ENCODE data around the gene GALM. TPM values are rescaled to one million over a fixed set of nuclear protein-coding genes. Genes with fewer than 3 reads are reported as not detected.

Gene GALM
- total RNA-seq, 3 donors from 2014 or later, result 27.0 to 62.7 (median 58.0) TPM

- no peak for TF ChIP-seq CTCF (IDR thresholded peaks at IDR 0.05)
- no peak for DNase-seq
- H3K4me1 ChIP-seq (ENCODE audit: low read depth), result peaks cover 3% of the 10 kb centered on the region
- no peaks in the 10 kb centered on the region for H3K36me3 ChIP-seq (ENCODE audit: low read depth)
- no peak for ATAC-seq
- no peak overlapping the region for H3K4me3 ChIP-seq
- H3K9me3 ChIP-seq, result no peaks in the 10 kb centered on the region
- intact Hi-C loops (cut with DNase I, micrococcal nuclease), result no loop called here
Observed at GRCh38 chr2:38668092-38668491, 2.2 kb downstream of the GALM start.

GRCh38 chr2:38668779-38669479, 3.0 kb downstream of the GALM start:
- Histone ChIP-seq H3K4me1 (ENCODE audit: low read depth) (peaks cover 3% of the 10 kb centered on the region), H3K4me3 (no peak overlapping the region), H3K36me3 (ENCODE audit: low read depth) (no peaks in the 10 kb centered on the region), H3K9me3 (no peaks in the 10 kb centered on the region)
- no peak for TF ChIP-seq CTCF (IDR thresholded peaks at IDR 0.05)
- intact Hi-C loops (cut with DNase I, micrococcal nuclease), result no loop called here
- no peak for DNase-seq
- ATAC-seq, result no peak

GRCh38 chr2:38671303-38671702, 5.4 kb downstream of the GALM start:
- ATAC-seq (no peak), DNase-seq (no peak)
- Histone ChIP-seq H3K9me3 (no peaks in the 10 kb centered on the region), H3K36me3 (ENCODE audit: low read depth) (no peaks in the 10 kb centered on the region), H3K4me3 (no peak overlapping the region), H3K4me1 (ENCODE audit: low read depth) (peaks cover 3% of the 10 kb centered on the region)
- intact Hi-C loops (cut with DNase I, micrococcal nuclease), result no loop called here
- no peak for TF ChIP-seq CTCF (IDR thresholded peaks at IDR 0.05)

GRCh38 chr2:38671946-38672345, 6.0 kb downstream of the GALM start:
- no peaks in the 10 kb centered on the region for H3K9me3 ChIP-seq
- H3K4me1 ChIP-seq (ENCODE audit: low read depth), result peaks cover under 1% of the 10 kb centered on the region
- ATAC-seq, result no peak
- no peak for DNase-seq
- H3K4me3 ChIP-seq, result no peak overlapping the region
- no peaks in the 10 kb centered on the region for H3K36me3 ChIP-seq (ENCODE audit: low read depth)
- intact Hi-C loops (cut with DNase I, micrococcal nuclease), result no loop called here
- no peak for TF ChIP-seq CTCF (IDR thresholded peaks at IDR 0.05)

DNA sequence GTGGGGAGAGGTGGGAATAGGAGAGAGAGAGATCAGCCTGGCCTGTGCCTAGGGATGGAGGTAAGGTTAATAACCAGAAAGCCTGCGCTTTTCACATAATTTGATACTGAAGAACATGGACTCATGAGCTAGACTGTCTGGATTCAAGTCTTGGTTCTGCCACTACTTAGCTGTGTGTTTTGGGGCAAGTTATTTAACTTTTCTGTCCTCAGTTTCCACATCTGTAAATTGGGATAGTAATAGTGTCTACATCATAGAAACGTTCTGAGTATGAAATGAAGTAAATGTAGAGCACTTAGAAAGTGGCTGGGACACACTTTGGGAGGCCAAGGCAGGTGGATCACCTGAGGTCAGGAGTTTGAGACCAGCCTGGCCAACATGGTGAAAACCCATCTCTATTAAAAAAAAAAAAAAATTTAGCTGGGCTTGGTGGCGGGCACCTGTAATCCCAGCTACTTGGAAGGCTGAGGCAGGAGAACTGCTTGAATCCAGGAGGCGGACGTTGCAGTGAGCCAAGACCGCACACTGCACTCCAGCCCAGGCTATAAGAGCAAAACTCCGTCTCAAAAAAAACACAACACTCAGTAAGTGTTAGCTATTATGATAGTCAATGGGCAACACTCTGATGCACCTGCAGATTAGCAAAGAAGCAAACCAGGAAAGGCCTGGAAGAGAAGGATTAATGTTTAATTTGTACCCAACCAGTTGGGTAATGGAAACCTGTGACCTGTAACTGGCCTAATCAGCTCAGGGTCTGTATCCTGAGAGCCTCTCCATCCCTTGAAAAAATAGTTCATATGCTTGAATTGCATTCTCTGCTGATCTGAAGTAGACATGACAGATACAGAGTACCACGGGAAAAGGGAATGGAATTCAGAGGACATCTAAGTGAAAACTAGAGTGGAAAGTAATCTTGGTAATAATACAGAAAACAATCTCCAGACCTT, 6.8 kb downstream of the GALM start:
- ATAC-seq, result no peak
- H3K9me3 ChIP-seq, result no peaks in the 10 kb centered on the region
- no peak for DNase-seq
- peaks cover 8% of the 10 kb centered on the region for H3K4me1 ChIP-seq (ENCODE audit: low read depth)
- H3K4me3 ChIP-seq, result no peak overlapping the region
- intact Hi-C loops (cut with DNase I, micrococcal nuclease), result no loop called here
- no peaks in the 10 kb centered on the region for H3K36me3 ChIP-seq (ENCODE audit: low read depth)
- TF ChIP-seq CTCF (IDR thresholded peaks at IDR 0.05), result no peak
